HCT116 (cell line): ENCODE data around the gene ARHGEF19. TPM values are rescaled to one million over a fixed set of nuclear protein-coding genes. Genes with fewer than 3 reads are reported as not detected.
A peak's percentile ranks its signal among the peaks of the same experiment; 100 is the strongest.

Experiments
- ATAC-seq: fragments of 200-7000 bp; cut with Tn5 transposase; 2 replicates; pipeline ENCODE4 v1.9.1; 2020; ENCODE audit warnings: mild to moderate bottlenecking, moderate library complexity
- BruUV-seq: library from RNA; stranded (reverse); fragments of 400-500 nt; replicated peaks from 2 replicates; lab custom pipeline; 2021; lab: Mats Ljungman, UMichigan
- CTCF ChIA-PET: fragments of 300-600 bp; sonication (Branson Sonifier 250); formaldehyde crosslinking; loops from one replicate; lab custom pipeline; 2021; ENCODE audit warnings: antibody characterized with exemption; lab: Charles Lee
- POLR2A ChIA-PET: fragments of 300-600, 350-600 bp; sonication (Branson Sonifier 250); formaldehyde crosslinking; loops from one replicate; lab custom pipeline; 2021; ENCODE audit warnings: antibody characterized with exemption; lab: Charles Lee
- RAD21 ChIA-PET, 2 experiments: fragments of 300-600 bp; sonication (Branson Sonifier 250); formaldehyde crosslinking; loops; one replicate each; lab custom pipeline; 2023; ENCODE audit warnings: low total read pairs in 2 of 2; ENCODE audit not compliant: uncharacterized antibody in 2 of 2, unreplicated experiment in 2 of 2, low non-redundant PET in 1 of 2; lab: Charles Lee
- DNase-seq: peaks from one replicate; pipeline ENCODE4 v3.0.0-alpha.2; 2010; ENCODE audit warnings: low read depth, low spot score
- H2AFZ ChIP-seq: fragments of 200-600 bp; shearing (Covaris generic), sonication (generic); 2 replicates; pipeline ENCODE4 v1.6.1; 2017; ENCODE audit warnings: low read depth, mixed run types, mixed read lengths, antibody characterized with exemption, low read length; ENCODE audit not compliant: poor library complexity, severe bottlenecking
- H3K27ac ChIP-seq: 2 replicates; pipeline ENCODE4 v1.5.1; 2012; ENCODE audit warnings: low read depth, low read length
- H3K27me3 ChIP-seq: fragments of 200-600 bp; sonication (generic); 2 replicates; pipeline ENCODE4 v1.6.1; 2016; ENCODE audit warnings: mixed run types, low read length, mixed read lengths; ENCODE audit not compliant: insufficient read depth
- H3K36me3 ChIP-seq, 2 experiments: fragments of 200-500 bp in 1 of 2; fragments of 200-600 bp in 1 of 2; sonication (Bioruptor generic) in 1 of 2; sonication (generic) in 1 of 2; 2 replicates each; pipeline versions ENCODE4 v1.5.1 to v1.6.1; 2014 to 2016; ENCODE audit warnings: low read length in 2 of 2, inconsistent platforms in 1 of 2, mixed read lengths in 1 of 2, mixed run types in 1 of 2; ENCODE audit not compliant: insufficient read depth in 2 of 2, control insufficient read depth in 1 of 2
- H3K4me1 ChIP-seq, 2 experiments: fragments of 200-600 bp in 1 of 2; sonication (generic) in 1 of 2; 2 replicates each; pipeline versions ENCODE4 v1.5.1 to v1.6.1; 2012 to 2017; ENCODE audit warnings: low read length in 2 of 2, inconsistent platforms in 1 of 2, mild to moderate bottlenecking in 1 of 2, mixed read lengths in 1 of 2, mixed run types in 1 of 2, moderate library complexity in 1 of 2; ENCODE audit not compliant: insufficient read depth in 2 of 2, control insufficient read depth in 1 of 2
- H3K4me2 ChIP-seq: fragments of 200-600 bp; sonication (generic); 2 replicates; pipeline ENCODE4 v1.6.1; 2017; ENCODE audit warnings: mixed run types, low read length, mixed read lengths
- H3K4me3 ChIP-seq, 2 experiments: fragments of 200-600 bp in 1 of 2; sonication (generic) in 1 of 2; replicated peaks in 1 of 2; 2 replicates each; pipeline ENCODE4 v1.5.1; 2011 to 2016; ENCODE audit warnings: low read length in 2 of 2, control low read depth in 1 of 2, low read depth in 1 of 2, mild to moderate bottlenecking in 1 of 2, mixed read lengths in 1 of 2, mixed run types in 1 of 2
- H3K79me2 ChIP-seq: fragments of 200-600 bp; sonication (generic); 2 replicates; pipeline ENCODE4 v1.6.1; 2017; ENCODE audit warnings: mild to moderate bottlenecking, mixed run types, low read length, moderate library complexity, mixed read lengths; ENCODE audit not compliant: insufficient read depth
- H3K9ac ChIP-seq: fragments of 200-600 bp; sonication (generic); 2 replicates; pipeline ENCODE4 v1.6.1; 2016; ENCODE audit warnings: low read length, mixed read lengths
- H3K9me2 ChIP-seq: fragments of 200-600 bp; sonication (generic), shearing (Covaris generic); 2 replicates; pipeline ENCODE4 v1.6.1; 2017; ENCODE audit warnings: mixed run types, mild to moderate bottlenecking, moderate library complexity; ENCODE audit not compliant: insufficient read depth
- H3K9me3 ChIP-seq, 2 experiments: fragments of 200-500 bp in 1 of 2; fragments of 200-600 bp in 1 of 2; sonication (Bioruptor generic) in 1 of 2; sonication (generic) in 1 of 2; 2 replicates each; pipeline ENCODE4 v1.6.1; 2014 to 2017; ENCODE audit warnings: low read length in 2 of 2, mixed read lengths in 2 of 2, inconsistent platforms in 1 of 2, low read depth in 1 of 2, mild to moderate bottlenecking in 1 of 2, mixed run types in 1 of 2, moderate library complexity in 1 of 2; ENCODE audit not compliant: control insufficient read depth in 1 of 2, insufficient read depth in 1 of 2
- H4K20me1 ChIP-seq: fragments of 200-600 bp; sonication (generic), shearing (Covaris generic); 2 replicates; pipeline ENCODE4 v1.6.1; 2017; ENCODE audit warnings: mixed run types, mild to moderate bottlenecking, moderate library complexity; ENCODE audit not compliant: insufficient read depth
- CBX3 ChIP-seq: IDR thresholded peaks from 2 replicates; pipeline ENCODE4 v1.6.1; 2012; ENCODE audit warnings: low read depth
- EGR1 ChIP-seq: IDR thresholded peaks from 2 replicates; pipeline ENCODE4 v1.6.1; 2012; ENCODE audit warnings: low read depth
- EZH2 ChIP-seq: fragments of 200-600 bp; sonication (generic); IDR thresholded peaks from 2 replicates; pipeline ENCODE4 v1.6.1; 2017; ENCODE audit warnings: antibody characterized with exemption, mixed run types
- EZH2phosphoT487 ChIP-seq: fragments of 200-600 bp; IDR thresholded peaks from 2 replicates; pipeline ENCODE4 v1.6.1; 2018; ENCODE audit warnings: antibody characterized with exemption, borderline replicate concordance
- FOSL1 ChIP-seq: IDR thresholded peaks from 2 replicates; pipeline ENCODE4 v1.6.1; 2012; ENCODE audit warnings: low read depth
- JUND ChIP-seq: IDR thresholded peaks from 2 replicates; pipeline ENCODE4 v1.6.1; 2012
- POLR2AphosphoS5 ChIP-seq: IDR thresholded peaks from 2 replicates; pipeline ENCODE4 v1.6.1; 2011; ENCODE audit warnings: mild to moderate bottlenecking, low read depth, low read length, moderate library complexity
- SIN3A ChIP-seq: IDR thresholded peaks from 2 replicates; pipeline ENCODE4 v1.6.1; 2012; ENCODE audit warnings: low read depth
- SP1 ChIP-seq: IDR thresholded peaks from 2 replicates; pipeline ENCODE4 v1.6.1; 2012; ENCODE audit warnings: low read depth
- SRF ChIP-seq: IDR thresholded peaks from 2 replicates; pipeline ENCODE4 v1.6.1; 2012; ENCODE audit warnings: low read depth
- YY1 ChIP-seq: IDR thresholded peaks from 2 replicates; pipeline ENCODE4 v1.6.1; 2011; ENCODE audit warnings: low read length, low read depth, moderate library complexity, mild to moderate bottlenecking; ENCODE audit not compliant: insufficient replicate concordance; ENCODE audit errors: extremely low read depth
- ZNF274 ChIP-seq: fragments of 200-500 bp; sonication (Bioruptor generic); IDR thresholded peaks from 2 replicates; pipeline ENCODE4 v1.6.1; 2014; ENCODE audit warnings: mild to moderate bottlenecking, low read depth, low read length, inconsistent platforms
- intact Hi-C: fragments of 100-400 bp; cut with micrococcal nuclease; formaldehyde crosslinking; loops from 2 replicates; pipeline ENCODE4 v1.10.0; 2022
- total RNA-seq: library from RNA; stranded (reverse); gene quantifications from one replicate; pipeline ENCODE4 v1.2.1, GENCODE V29; 2021; ENCODE audit not compliant: unreplicated experiment
- TF ChIP-seq, protein P1 (sequence below), 3 experiments: fragments of 200-600 bp in 1 of 3; sonication (generic) in 1 of 3; IDR thresholded peaks in 2 of 3; conservative IDR thresholded peaks in 1 of 3; 2 replicates each; pipeline ENCODE4 v1.5.1; 2012 to 2017; ENCODE audit warnings: low read depth in 2 of 3, low read length in 2 of 3, antibody characterized with exemption in 1 of 3, borderline replicate concordance in 1 of 3, control low read depth in 1 of 3, mild to moderate bottlenecking in 1 of 3, mixed read lengths in 1 of 3, mixed run types in 1 of 3, moderate library complexity in 1 of 3; ENCODE audit not compliant: insufficient read depth in 1 of 3
- TF ChIP-seq, protein P2 (sequence below): IDR thresholded peaks from 2 replicates; pipeline ENCODE4 v1.6.1; 2011; ENCODE audit warnings: mild to moderate bottlenecking, low read length, moderate library complexity; ENCODE audit not compliant: insufficient replicate concordance; ENCODE audit errors: extremely low read depth
- TF ChIP-seq, protein P3 (sequence below): IDR thresholded peaks from 2 replicates; pipeline ENCODE4 v1.6.1; 2012
- TF ChIP-seq, protein P4 (sequence below): IDR thresholded peaks from 2 replicates; pipeline ENCODE4 v1.6.1; 2012

The ARHGEF19 gene
- total RNA-seq, 1 experiment from 2014 or later = 59.7 TPM

DNA sequence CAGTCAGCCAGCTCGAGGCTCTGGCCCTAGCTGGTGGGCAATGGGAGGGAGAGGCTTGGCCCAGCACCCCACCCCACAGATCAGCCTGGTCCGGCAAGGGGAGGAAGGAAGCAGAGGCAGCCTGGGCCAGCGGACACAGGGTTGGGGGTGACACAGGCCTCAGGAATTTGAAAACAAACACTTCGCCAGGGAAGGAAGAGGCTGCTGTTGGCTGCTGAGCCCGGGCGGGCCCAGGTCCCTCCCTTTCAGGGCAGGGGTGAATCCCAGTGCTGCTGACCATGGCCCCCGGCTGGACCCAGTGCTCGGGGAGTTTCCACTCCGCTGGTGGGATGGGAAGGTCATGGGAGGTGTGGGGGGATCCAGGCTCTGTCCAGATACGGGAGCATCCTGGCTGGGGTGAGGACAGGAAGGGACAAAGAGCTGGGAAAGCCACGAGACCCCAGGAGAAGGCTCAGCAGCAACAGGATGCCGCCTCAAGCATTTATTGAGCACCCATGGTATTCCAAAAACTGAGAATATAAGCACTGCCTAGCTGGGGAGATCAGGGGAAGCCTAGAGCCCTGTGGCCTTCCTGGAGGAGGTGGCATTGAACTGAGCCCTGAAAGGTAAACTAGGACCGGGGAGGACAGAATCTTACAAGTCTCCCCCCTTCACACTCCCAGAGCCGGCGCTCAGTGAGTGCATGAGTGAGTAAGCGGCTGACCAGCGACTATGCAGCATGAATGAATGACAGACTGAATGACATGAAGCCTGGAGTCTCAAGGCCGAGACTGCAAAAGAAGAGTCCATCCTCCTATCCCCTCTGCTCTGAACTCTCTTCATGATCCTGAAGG lies 30.3 kb downstream of the ARHGEF19 start:
- Histone ChIP-seq H3K4me1 (peaks cover 74 to 89% of the 10 kb centered on the region in 2 experiments), H3K79me2 (no peaks in the 10 kb centered on the region), H3K36me3 (no peaks in the 10 kb centered on the region), H3K9me2 (no peaks in the 10 kb centered on the region), H3K27ac (peak overlapping the region; percentile 94), H3K4me2 (peak overlapping the region; percentile 82), H3K9me3 (no peaks in the 10 kb centered on the region), H3K4me3 (peak overlapping the region; percentile 19 to 49), H3K9ac (peak overlapping the region; percentile 75), H4K20me1 (no peaks in the 10 kb centered on the region), H3K27me3 (no peaks in the 10 kb centered on the region), H2AFZ (no peak overlapping the region)
- CTCF ChIA-PET = interaction anchor here (1.7 to 10.3 kb wide), 2 partner anchors 26 to 102 kb away, joined by 5 to 222 read pairs; partner anchors contain the start of gene EPHA2
- DNase-seq (peak; percentile 77), ATAC-seq (peak; percentile 87)
- TF ChIP-seq JUND = no peak
- TF ChIP-seq SIN3A = no peak
- no peak for TF ChIP-seq SP1
- TF ChIP-seq, protein P1, sequence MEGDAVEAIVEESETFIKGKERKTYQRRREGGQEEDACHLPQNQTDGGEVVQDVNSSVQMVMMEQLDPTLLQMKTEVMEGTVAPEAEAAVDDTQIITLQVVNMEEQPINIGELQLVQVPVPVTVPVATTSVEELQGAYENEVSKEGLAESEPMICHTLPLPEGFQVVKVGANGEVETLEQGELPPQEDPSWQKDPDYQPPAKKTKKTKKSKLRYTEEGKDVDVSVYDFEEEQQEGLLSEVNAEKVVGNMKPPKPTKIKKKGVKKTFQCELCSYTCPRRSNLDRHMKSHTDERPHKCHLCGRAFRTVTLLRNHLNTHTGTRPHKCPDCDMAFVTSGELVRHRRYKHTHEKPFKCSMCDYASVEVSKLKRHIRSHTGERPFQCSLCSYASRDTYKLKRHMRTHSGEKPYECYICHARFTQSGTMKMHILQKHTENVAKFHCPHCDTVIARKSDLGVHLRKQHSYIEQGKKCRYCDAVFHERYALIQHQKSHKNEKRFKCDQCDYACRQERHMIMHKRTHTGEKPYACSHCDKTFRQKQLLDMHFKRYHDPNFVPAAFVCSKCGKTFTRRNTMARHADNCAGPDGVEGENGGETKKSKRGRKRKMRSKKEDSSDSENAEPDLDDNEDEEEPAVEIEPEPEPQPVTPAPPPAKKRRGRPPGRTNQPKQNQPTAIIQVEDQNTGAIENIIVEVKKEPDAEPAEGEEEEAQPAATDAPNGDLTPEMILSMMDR (IDR thresholded peaks at IDR 0.05 in 2 of 3, conservative IDR thresholded peaks at IDR 0.05 in 1 of 3; ENCODE audit: borderline replicate concordance in 1 of 3, insufficient read depth in 1 of 3, low read depth in 2 of 3, low read length in 2 of 3) = no peak
- no peak for TF ChIP-seq CBX3
- TF ChIP-seq, protein P2, sequence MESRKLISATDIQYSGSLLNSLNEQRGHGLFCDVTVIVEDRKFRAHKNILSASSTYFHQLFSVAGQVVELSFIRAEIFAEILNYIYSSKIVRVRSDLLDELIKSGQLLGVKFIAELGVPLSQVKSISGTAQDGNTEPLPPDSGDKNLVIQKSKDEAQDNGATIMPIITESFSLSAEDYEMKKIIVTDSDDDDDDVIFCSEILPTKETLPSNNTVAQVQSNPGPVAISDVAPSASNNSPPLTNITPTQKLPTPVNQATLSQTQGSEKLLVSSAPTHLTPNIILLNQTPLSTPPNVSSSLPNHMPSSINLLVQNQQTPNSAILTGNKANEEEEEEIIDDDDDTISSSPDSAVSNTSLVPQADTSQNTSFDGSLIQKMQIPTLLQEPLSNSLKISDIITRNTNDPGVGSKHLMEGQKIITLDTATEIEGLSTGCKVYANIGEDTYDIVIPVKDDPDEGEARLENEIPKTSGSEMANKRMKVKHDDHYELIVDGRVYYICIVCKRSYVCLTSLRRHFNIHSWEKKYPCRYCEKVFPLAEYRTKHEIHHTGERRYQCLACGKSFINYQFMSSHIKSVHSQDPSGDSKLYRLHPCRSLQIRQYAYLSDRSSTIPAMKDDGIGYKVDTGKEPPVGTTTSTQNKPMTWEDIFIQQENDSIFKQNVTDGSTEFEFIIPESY = peak; percentile 42
- no peak for TF ChIP-seq ZNF274
- TF ChIP-seq, protein P3, sequence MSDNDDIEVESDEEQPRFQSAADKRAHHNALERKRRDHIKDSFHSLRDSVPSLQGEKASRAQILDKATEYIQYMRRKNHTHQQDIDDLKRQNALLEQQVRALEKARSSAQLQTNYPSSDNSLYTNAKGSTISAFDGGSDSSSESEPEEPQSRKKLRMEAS = no peak
- TF ChIP-seq EZH2 = no peak
- no peak for TF ChIP-seq SRF
- TF ChIP-seq, protein P4, sequence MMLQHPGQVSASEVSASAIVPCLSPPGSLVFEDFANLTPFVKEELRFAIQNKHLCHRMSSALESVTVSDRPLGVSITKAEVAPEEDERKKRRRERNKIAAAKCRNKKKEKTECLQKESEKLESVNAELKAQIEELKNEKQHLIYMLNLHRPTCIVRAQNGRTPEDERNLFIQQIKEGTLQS = no peak
- peak; percentile 69; the same call in 1 of the 2 replicates for TF ChIP-seq POLR2AphosphoS5
- no peak for TF ChIP-seq EGR1
- TF ChIP-seq YY1 = peak; percentile 51
- no peak for TF ChIP-seq EZH2phosphoT487
- TF ChIP-seq FOSL1 = no peak
- POLR2A ChIA-PET = interaction anchor here (0.5 to 2.8 kb wide), 9 partner anchors 9 to 38 kb away, joined by 3 to 12 read pairs (median 5); partner anchors contain the start of gene EPHA2
- intact Hi-C loops = loop anchor here (2.0 to 10.0 kb wide), 2 partner anchors 37 to 177 kb away; partner anchors contain the start of gene SRARP
- TSS peak; percentile 78 for BruUV-seq
- RAD21 ChIA-PET = interaction anchor here in 1 of 2 experiments (0.6 to 1.5 kb wide), 2 partner anchors 90 to 100 kb away, joined by 3 to 7 read pairs; no protein-coding TSS in a partner anchor
